GM12878 (cell line): ENCODE data around the gene CAMKMT.

Experiments used
- CTCF ChIP-seq, 3 experiments: IDR thresholded peaks in 2 of 3; conservative IDR thresholded peaks in 1 of 3; 2 replicates each; pipeline ENCODE4 v1.5.1; 2011; ENCODE audit warnings: low read depth in 3 of 3, low read length in 3 of 3, mild to moderate bottlenecking in 3 of 3, control low read depth in 2 of 3, moderate library complexity in 2 of 3, inconsistent platforms in 1 of 3, mixed read lengths in 1 of 3; ENCODE audit not compliant: control insufficient read depth in 2 of 3, insufficient read depth in 1 of 3; ENCODE audit errors: extremely low read depth in 1 of 3
- E2F4 ChIP-seq: IDR thresholded peaks from 2 replicates; pipeline ENCODE4 v1.6.1; 2012; ENCODE audit warnings: low read depth, low read length, improper control_type of control experiment
- FOXM1 ChIP-seq: IDR thresholded peaks from 2 replicates; pipeline ENCODE4 v1.6.1; 2012; ENCODE audit warnings: low read depth, mild to moderate bottlenecking, inconsistent platforms, low read length, moderate library complexity
- IRF4 ChIP-seq: IDR thresholded peaks from 2 replicates; pipeline ENCODE4 v1.6.1; 2011; ENCODE audit warnings: low read depth, low read length
- POLR2AphosphoS5 ChIP-seq: IDR thresholded peaks from 2 replicates; pipeline ENCODE4 v1.6.1; 2011; ENCODE audit warnings: mild to moderate bottlenecking, low read length, inconsistent platforms
- SREBF2 ChIP-seq: IDR thresholded peaks from 2 replicates; pipeline ENCODE4 v1.6.1; 2012; ENCODE audit warnings: mild to moderate bottlenecking, low read length
- ZBED1 ChIP-seq: IDR thresholded peaks from 2 replicates; pipeline ENCODE4 v1.6.1; 2016; ENCODE audit warnings: borderline replicate concordance
- ZZZ3 ChIP-seq: IDR thresholded peaks from 2 replicates; pipeline ENCODE4 v1.6.1; 2011; ENCODE audit warnings: low read depth; ENCODE audit not compliant: control insufficient read depth, insufficient read length
- TF ChIP-seq, protein P1 (sequence below): fragments of 450-650 bp; IDR thresholded peaks from 2 replicates; pipeline ENCODE4 v1.6.1; 2017; ENCODE audit warnings: mild to moderate bottlenecking, moderate library complexity

GRCh38 chr2:44398243-44398897 lies 36.6 kb downstream of the CAMKMT start:
- TF ChIP-seq IRF4 (no peak), ZBED1 (no peak), SREBF2 (no peak), E2F4 (no peak), CTCF (IDR thresholded peaks at IDR 0.05 in 2 of 3, conservative IDR thresholded peaks at IDR 0.05 in 1 of 3; ENCODE audit: control insufficient read depth in 2 of 3, extremely low read depth in 1 of 3, insufficient read depth in 1 of 3, low read depth in 3 of 3, low read length in 3 of 3) (no peak), ZZZ3 (no peak), POLR2AphosphoS5 (no peak), FOXM1 (no peak)
- TF ChIP-seq, protein P1, sequence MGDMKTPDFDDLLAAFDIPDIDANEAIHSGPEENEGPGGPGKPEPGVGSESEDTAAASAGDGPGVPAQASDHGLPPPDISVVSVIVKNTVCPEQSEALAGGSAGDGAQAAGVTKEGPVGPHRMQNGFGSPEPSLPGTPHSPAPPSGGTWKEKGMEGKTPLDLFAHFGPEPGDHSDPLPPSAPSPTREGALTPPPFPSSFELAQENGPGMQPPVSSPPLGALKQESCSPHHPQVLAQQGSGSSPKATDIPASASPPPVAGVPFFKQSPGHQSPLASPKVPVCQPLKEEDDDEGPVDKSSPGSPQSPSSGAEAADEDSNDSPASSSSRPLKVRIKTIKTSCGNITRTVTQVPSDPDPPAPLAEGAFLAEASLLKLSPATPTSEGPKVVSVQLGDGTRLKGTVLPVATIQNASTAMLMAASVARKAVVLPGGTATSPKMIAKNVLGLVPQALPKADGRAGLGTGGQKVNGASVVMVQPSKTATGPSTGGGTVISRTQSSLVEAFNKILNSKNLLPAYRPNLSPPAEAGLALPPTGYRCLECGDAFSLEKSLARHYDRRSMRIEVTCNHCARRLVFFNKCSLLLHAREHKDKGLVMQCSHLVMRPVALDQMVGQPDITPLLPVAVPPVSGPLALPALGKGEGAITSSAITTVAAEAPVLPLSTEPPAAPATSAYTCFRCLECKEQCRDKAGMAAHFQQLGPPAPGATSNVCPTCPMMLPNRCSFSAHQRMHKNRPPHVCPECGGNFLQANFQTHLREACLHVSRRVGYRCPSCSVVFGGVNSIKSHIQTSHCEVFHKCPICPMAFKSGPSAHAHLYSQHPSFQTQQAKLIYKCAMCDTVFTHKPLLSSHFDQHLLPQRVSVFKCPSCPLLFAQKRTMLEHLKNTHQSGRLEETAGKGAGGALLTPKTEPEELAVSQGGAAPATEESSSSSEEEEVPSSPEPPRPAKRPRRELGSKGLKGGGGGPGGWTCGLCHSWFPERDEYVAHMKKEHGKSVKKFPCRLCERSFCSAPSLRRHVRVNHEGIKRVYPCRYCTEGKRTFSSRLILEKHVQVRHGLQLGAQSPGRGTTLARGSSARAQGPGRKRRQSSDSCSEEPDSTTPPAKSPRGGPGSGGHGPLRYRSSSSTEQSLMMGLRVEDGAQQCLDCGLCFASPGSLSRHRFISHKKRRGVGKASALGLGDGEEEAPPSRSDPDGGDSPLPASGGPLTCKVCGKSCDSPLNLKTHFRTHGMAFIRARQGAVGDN, result no peak
